Right renal cortex interstitium (tissue), 3 donors: ENCODE results near the gene SBNO2. TPM values are rescaled to one million over a fixed set of nuclear protein-coding genes. Genes with fewer than 3 reads are reported as not detected.

Source experiments
- DNase-seq, 3 donors: peaks; one replicate each; pipeline ENCODE4 v3.0.0-alpha.2; 2013; ENCODE audit warnings: low read depth in 3 of 3, low spot score in 2 of 3
- polyA plus RNA-seq, 3 donors: library from polyadenylated mRNA; unstranded; fragments of 120-200 nt; gene quantifications; one replicate each; pipeline ENCODE4 v1.2.1, GENCODE V29; 2013; ENCODE audit not compliant: insufficient read length in 3 of 3

SBNO2 gene
- polyA plus RNA-seq, 3 donors, result 13.4 to 15.6 (median 14.6) TPM

DNA sequence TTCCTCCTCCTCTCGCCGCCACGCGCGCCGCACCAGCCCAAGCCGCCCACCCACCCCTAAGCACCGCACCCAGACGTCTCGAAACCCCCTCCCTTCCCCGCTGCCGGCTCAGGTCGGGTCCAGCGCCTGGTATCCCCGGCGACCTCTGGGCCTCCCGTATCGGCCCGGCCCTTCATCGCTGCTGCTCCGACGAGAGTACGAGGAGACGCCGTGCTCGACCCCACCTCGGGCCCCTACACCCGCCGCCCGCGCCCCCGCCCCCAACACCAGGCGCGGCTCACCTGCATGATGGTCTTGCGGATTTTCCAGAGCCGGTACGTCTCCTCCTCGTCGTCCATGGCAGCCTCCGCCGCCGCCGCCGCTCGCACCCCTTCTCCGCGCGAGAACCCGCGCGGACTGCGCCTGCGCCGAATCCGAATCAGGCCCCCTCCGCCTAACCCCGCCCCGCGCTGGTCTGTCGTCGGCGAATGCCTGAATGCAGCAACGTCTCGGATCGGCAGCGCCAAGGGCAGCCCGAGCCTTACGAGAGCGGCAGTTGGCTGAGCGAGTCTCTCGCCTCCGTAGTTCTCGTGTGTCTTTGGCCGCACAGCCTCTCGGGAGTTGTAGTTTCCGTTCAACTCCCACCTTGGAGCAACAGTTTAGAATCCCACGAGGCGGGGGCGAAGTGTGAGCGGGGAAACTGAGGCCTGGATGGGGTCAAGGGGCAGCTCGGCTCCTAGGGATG, 78.9 kb downstream of the SBNO2 start, which contains the start of gene POLR2E:
Gene POLR2E, minus strand, starts transcription at position 398 of the 724 bp plus-strand sequence. Its CDS starts 60 bp downstream, at position 338.
- peak; percentile 89 to 95 (median 91) for DNase-seq

DNA sequence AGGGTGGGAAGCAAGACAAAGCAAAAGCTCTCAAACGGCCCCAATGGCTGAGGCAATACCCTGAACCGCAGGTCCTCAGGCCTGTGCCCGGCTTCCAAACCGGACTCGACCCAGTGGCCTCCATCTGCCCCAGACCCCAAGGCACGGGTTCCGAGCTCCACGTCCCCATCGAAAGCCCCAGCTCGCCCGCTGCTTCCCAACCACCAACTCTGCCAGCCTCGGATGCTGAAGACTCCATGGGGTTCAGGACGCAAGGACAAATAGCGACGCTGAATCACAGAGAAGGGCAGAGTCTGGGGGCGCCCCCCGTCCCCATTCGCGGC, 79.5 kb downstream of the SBNO2 start:
- DNase-seq, result no peak

DNA sequence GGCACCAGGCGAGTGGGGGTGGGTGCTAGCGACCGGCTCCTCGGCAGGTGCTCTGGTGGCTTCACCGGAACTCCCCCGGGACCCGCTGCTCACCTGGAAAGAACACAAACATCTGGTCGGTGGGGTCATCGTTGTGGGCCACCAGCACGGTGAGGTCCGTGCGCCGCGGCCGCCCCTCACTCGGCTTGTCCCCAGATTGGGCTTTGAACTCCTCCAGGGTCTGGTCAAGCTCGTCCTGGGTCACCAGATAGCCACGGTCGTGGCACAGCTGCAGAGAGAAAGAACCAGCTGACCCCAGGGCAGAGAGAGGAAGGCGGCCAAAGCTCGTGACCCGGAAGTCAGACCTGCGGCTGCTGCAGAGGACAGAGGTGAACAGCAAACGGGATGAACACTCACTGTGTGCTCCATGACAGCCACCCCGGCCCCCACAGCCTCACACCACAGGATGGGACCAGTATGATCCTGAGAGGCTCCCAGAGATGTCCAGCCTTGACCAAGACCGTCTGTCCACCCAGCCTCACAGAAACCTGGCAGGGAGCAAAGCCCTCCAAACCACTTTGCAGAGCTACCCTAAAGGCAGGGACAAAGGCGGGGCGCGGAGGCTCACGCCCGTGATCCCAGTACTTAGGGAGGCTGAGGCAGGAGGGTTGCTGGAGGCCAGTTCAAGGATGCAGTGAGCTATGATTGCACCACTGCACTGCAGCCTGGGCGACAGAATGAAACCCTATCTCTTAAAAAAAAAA, 80.1 kb downstream of the SBNO2 start:
- DNase-seq, result no peak

DNA sequence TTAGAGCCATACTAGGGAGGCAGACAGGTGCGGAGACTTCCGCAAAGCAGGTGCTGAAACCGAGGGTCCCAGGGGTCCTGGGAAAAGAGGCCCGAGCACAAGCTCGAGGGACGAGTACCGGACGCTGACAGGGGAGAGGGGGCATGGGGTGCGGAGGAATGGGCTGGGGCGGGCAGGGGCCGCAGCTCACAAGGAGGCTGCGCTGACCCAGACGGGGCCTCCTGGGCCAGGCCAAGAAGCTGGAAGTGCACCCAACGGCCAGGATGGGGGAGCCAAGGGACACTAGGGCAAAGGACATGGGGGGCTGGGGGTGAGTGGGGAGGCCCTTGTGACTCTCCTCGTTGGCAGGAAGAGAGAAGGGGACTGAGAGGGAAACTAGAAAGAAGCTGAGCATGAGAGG, 80.7 kb downstream of the SBNO2 start:
- DNase-seq, result no peak

- DNase-seq, result no peak
Measured at GRCh38 chr19:1091544-1092175, 82.4 kb downstream of the SBNO2 start.

DNA sequence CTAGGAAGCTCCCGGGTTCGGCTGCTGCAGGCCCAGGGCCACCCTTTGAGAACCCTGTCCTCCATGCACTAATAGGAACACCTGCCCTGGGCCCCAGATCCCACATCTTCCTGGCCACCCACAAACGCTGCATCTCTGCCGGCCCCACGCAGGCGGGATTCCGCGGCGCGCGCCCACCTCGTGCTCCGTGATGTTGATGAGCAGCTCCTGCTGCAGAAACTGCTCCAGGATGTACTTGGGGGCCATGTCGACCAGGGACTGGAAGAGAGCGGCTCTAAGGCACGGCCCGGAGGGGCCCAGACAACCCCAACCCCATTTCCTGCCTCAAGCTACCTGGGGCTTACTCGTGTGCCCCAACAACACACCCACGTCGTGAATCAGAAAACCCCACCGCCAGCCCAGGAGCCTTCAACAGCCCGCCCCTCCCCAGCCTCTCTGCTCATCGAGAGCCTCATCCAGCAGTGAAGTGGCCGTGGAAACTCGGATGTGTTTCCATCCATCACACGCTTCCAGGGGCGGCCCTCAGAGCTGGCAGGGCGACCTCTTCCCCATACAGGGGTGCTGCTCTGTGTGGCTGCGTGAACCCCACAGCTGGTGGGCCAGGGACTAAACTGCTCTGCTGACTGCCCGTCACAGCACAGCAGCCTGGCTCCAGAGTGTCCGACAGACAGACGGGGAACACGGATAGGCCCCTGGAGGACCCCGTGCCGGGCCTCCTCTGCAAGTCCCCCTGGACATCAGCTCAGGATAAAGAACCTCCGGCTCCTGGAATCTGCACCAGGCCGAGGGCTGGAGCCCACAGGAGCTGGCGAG, 83.1 kb downstream of the SBNO2 start:
- DNase-seq, result no peak

DNA sequence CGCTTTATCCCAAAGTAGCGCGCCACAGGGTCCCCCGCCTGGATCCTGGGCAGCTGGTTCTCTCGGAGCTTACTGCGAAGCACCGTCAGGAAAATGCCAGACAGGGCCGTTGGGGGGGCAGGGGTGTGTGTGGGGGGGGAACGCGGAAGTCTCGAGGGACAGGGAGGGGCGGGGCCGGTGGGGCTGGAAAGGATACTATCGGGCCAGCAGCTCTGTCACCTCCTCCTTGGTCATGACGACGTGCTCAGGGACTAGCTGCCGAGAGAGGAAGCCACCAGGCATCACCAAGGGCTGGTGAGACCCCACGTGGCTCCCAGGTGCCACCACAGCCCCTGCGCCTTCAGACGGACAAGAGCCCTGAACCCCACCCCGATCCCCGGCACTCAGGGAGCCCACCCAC, 84.2 kb downstream of the SBNO2 start:
- no peak for DNase-seq

- no peak for DNase-seq
Measured at GRCh38 chr19:1089126-1089771, 84.8 kb downstream of the SBNO2 start.

- DNase-seq, result no peak
Measured at GRCh38 chr19:1088416-1089010, 85.6 kb downstream of the SBNO2 start.

DNA sequence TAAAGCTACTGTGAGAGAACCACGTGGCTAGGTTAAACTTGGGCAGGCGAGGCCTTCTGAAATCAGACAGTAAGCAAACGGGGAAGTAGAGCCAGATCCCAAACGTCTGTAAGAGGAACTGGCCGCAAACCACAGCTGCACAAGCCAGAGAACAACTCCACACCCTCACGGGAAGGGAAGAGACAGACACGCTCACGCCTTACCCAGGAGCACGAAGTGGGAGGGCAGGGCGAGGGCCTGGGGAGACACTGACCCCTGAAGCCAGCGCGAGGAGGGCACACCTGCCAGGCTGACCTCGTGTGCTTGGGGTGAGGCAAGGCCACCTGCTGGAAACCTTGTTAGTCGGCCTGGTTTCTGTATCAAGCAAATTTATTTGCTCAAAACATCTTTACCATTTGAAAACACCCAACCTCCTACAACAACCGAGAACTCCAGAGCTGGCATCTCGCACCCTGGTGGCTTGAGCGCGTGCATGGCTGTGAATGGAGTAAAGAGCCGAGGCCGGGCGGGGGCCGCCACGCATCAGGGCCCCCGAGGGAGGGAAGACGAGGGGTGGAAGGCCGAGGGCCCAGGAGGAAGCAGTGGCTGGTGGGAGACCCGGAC, 86.2 kb downstream of the SBNO2 start:
- no peak for DNase-seq

- no peak for DNase-seq
Measured at GRCh38 chr19:1086613-1087012, 87.5 kb downstream of the SBNO2 start.

- DNase-seq, result no peak
Measured at GRCh38 chr19:1085676-1086442, 88.2 kb downstream of the SBNO2 start.

- DNase-seq, result no peak
Measured at GRCh38 chr19:1085053-1085658, 88.9 kb downstream of the SBNO2 start.

GRCh38 chr19:1084024-1084868, 89.8 kb downstream of the SBNO2 start:
- DNase-seq, result no peak

DNA sequence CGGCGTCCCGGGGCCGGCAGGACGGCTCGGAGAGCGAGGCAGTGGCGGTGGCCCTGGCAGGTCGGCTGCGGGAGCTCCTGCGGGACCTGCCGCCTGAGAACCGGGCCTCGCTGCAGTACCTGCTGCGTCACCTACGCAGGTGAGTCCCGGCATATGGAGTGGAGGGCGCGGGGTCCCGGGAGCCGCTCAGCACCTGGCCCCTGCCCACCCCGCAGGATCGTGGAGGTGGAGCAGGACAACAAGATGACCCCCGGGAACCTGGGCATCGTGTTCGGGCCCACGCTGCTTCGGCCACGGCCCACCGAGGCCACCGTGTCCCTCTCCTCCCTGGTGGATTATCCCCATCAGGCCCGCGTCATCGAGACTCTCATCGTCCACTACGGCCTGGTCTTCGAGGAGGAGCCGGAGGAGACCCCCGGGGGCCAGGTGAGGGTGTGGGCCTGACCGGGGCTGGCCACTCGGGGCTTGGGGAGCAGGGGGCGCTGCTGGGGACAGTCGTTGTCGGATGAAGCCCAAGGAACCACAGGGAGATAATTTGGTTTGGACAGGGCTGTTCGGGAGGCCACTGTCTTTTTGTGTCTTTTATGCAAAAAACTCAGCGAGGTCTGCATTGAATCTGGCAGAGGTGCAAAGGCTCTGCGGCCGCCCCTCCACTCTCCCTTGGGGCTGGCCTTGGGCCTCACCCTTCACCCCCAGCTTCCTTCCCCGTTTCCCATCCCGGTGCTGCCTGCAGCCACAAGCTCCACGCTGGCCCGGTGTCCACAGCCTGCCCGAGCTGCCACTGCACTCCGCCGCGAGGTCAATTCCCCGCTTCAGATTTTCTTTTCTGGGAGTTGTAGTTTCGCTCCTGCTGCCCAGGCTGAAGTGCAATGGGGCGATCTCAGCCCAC, 90.9 kb downstream of the SBNO2 start:
- no peak for DNase-seq

DNA sequence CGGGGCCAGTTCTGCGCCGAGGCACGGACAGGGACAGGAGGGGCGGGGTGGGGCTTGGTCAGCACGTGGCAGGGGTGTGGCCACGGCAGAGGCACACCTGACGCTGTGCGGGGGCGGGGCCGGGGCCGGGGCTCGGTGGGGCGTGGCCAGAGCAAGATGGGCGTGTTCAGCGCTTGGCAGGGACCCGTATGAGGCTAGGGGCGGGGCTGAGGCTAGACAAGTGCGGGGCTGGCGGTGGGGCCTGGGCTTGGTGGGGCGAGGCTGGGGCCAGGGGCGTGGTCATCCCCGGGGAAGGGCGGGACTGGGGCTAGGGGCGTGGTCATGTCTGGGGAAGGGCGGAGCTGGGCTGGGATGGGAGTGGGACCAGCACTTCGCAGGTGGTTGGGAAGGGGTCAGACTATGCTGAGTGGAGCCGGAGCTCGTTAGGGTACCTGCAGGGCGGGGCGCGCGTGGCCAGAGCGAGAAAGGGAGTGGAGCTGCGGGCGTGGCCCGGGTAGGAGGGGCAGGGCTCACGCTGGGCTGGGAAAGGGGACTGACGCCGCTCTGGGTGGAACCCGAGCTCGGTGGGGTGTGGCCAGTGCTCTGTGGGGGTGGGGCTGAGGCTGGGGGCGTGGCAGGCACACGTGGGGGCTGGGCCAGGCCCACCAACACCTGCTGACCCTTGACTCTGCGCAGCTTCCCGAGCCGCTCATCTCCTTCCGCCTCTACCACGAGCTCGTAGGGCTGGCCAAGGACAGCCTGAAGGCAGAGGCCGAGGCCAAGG, 91.7 kb downstream of the SBNO2 start:
- DNase-seq, result no peak
